KOPT-K1 (cell line): ENCODE measurements around the gene PLSCR3.

Experiments used
- H3K27ac ChIP-seq: fragments of 200-600 bp; sonication (generic); 2 replicates; pipeline ENCODE4 v1.5.1; 2016; ENCODE audit warnings: antibody characterized with exemption, mild to moderate bottlenecking, low read depth, low read length; ENCODE audit not compliant: poor library complexity, severe bottlenecking
- H3K36me3 ChIP-seq: fragments of 200-600 bp; sonication (generic); 2 replicates; pipeline ENCODE4 v1.5.1; 2017; ENCODE audit warnings: antibody characterized with exemption, mild to moderate bottlenecking, low read length, moderate library complexity; ENCODE audit not compliant: insufficient read depth
- H3K9me3 ChIP-seq: fragments of 200-600 bp; sonication (generic); 2 replicates; pipeline ENCODE4 v1.5.1; 2017; ENCODE audit warnings: antibody characterized with exemption, low read length, mild to moderate bottlenecking; ENCODE audit not compliant: insufficient read depth, poor library complexity, severe bottlenecking

PLSCR3 gene

DNA sequence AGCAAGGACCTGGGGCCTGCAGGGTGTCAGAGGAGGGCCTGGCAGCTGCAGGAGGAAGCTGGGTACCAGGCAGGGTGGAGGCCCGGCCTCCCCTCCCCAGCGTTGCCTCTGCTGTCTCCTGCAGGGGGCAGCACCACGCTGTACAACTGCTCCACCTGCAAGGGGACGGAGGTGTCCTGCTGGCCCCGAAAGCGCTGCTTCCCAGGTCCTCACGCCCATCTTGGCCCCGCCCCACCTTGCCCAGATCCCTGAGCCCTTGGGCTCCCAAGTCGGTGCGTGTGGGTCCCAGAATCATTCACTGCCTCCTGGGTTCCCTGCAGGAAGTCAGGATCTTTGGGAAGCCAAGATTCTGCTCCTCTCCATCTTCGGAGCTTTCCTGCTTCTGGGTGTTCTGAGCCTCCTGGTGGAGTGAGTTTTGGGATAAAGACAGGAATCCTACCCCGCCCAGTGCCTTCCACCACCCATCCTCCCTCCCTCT lies 38.2 kb downstream of the PLSCR3 start:
- peaks cover 28% of the 10 kb centered on the region for H3K36me3 ChIP-seq
- H3K9me3 ChIP-seq: no peaks in the 10 kb centered on the region
- H3K27ac ChIP-seq: no peak overlapping the region

DNA sequence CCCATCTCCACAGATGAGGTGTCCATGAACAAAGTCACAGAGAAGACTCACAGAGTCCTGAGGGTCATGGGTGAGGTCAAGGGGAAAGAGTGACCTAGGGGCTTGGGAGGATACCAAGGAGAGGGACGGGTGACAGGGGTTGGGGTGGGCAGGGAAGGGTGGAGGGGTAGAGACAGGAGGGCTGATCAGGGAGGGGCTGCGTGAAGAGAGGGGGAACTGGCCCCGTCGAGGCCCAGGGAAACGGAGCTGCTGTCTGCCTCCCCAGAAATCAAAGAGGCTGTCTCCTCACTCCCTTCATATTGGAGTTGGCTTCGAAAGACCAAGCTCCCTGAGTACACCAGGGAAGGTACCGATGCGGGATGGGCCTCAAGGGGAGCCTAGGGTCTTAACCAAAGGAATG lies 38.8 kb downstream of the PLSCR3 start:
- H3K9me3 ChIP-seq: no peaks in the 10 kb centered on the region
- H3K36me3 ChIP-seq: peaks cover 33% of the 10 kb centered on the region
- no peak overlapping the region for H3K27ac ChIP-seq

GRCh38 chr17:7355053-7355452 lies 39.3 kb downstream of the PLSCR3 start, which contains the start of gene TMEM95:
Gene TMEM95, plus strand, starts transcription at chr17:7355156. Its CDS starts 49 bp downstream, at chr17:7355205.
- H3K9me3 ChIP-seq: no peaks in the 10 kb centered on the region
- peaks cover 33% of the 10 kb centered on the region for H3K36me3 ChIP-seq
- no peak within 1 kb of the TSS for H3K27ac ChIP-seq

GRCh38 chr17:7354262-7354843 lies 40.0 kb downstream of the PLSCR3 start:
- Histone ChIP-seq H3K36me3 (peaks cover 40% of the 10 kb centered on the region), H3K27ac (no peak overlapping the region)

GRCh38 chr17:7352910-7353635 lies 41.3 kb downstream of the PLSCR3 start:
- Histone ChIP-seq H3K9me3 (no peaks in the 10 kb centered on the region), H3K36me3 (peaks cover 53% of the 10 kb centered on the region), H3K27ac (no peak overlapping the region)

More at GRCh38 chr17:7354262-7354843, 40.0 kb downstream of the PLSCR3 start:
- H3K9me3 ChIP-seq: no peaks in the 10 kb centered on the region

DNA sequence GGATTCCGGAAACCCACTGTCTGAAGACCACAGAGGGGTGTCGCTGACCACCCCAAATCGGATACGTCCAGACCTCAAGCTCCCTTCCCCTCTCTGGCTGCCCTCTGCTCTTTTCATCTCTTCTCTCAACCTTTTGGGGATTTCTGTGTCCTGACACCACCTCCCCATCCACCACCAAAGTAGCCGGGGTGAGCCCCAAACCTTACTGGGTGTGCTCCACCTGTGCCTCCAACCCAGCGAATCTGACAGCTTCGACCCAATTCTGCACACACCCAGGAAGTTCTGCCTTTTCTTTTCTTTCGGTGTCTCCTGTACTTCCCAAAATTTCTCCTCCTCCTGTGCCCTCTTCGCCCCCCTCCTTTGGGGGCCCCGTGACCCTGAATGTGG lies 41.8 kb downstream of the PLSCR3 start:
- Histone ChIP-seq H3K27ac (no peak overlapping the region), H3K9me3 (no peaks in the 10 kb centered on the region), H3K36me3 (peaks cover 59% of the 10 kb centered on the region)

- Histone ChIP-seq H3K27ac (no peak within 1 kb of the TSS), H3K9me3 (no peaks in the 10 kb centered on the region), H3K36me3 (peaks cover 65% of the 10 kb centered on the region)
Measured at GRCh38 chr17:7351665-7352502, 42.4 kb downstream of the PLSCR3 start, which contains the start of gene KCTD11. Gene KCTD11, plus strand, starts transcription at chr17:7352162.

DNA sequence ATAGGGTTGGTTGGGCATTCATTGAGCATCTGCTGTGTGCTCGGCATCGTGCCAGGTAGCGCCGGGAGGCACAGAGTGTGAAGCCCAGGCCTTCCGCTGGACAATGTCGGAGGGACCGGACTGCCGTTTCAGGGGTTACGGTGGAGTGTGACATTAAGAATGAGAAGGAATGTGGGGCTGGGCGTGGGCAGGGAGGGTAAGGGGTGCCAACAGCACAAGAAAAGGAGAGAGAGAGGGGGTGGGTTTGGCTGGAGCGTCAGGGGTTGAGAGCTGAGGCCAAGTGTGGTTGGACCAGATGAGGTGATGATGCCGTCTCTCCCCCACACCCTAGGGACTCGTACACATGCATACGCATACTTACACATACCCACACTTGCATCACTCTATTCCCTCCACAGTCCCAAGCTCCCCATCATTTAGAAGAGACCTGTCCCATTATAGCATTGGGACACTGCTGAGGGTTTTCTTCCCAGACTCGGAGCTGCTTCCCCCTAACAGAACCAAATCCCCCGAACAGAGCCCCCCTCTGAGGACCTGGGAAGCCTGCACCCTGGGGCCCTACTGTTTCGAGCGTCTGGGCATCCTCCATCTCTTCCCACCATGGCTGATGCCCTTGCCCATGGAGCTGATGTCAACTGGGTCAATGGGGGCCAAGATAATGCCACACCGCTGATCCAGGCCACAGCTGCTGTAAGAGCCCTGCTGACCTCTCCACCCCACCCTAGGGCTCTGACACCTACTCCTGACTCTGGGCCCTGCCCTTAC lies 45.7 kb downstream of the PLSCR3 start:
- Histone ChIP-seq H3K36me3 (peaks cover 93% of the 10 kb centered on the region), H3K9me3 (no peaks in the 10 kb centered on the region), H3K27ac (no peak overlapping the region)

GRCh38 chr17:7347630-7348477 lies 46.5 kb downstream of the PLSCR3 start:
- Histone ChIP-seq H3K9me3 (no peaks in the 10 kb centered on the region), H3K27ac (no peak overlapping the region), H3K36me3 (peaks cover 94% of the 10 kb centered on the region)

- Histone ChIP-seq H3K9me3 (no peaks in the 10 kb centered on the region), H3K27ac (no peak overlapping the region), H3K36me3 (peaks cover 94% of the 10 kb centered on the region)
Measured at GRCh38 chr17:7346761-7347614, 47.3 kb downstream of the PLSCR3 start.

- Histone ChIP-seq H3K27ac (no peak overlapping the region), H3K9me3 (no peaks in the 10 kb centered on the region), H3K36me3 (peaks cover 100% of the 10 kb centered on the region)
Measured at GRCh38 chr17:7343250-7343649, 51.1 kb downstream of the PLSCR3 start.

DNA sequence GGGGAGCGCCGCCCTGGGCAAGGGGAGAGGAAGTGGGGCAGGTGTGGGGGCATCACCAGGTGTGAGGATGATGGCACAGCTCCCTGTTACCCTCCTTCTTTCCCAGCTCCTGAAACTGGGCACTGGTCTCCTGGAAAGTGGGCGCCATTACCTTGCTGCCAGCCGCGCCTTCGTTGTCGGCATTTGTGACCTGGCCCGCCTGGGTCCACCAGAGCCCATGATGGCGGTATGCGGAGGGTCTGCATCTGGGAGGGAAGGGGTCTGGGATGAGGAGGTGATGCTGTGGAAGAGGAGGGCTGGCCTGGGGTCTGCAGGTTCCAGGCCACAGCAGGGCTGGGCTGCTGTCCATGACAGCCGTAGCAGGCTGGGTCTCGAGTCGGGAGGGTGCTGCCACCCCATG lies 52.5 kb downstream of the PLSCR3 start:
- Histone ChIP-seq H3K36me3 (peaks cover 93% of the 10 kb centered on the region), H3K27ac (no peak overlapping the region), H3K9me3 (no peaks in the 10 kb centered on the region)

GRCh38 chr17:7340179-7340578 lies 54.1 kb downstream of the PLSCR3 start:
- Histone ChIP-seq H3K36me3 (peaks cover 76% of the 10 kb centered on the region), H3K27ac (no peak overlapping the region), H3K9me3 (no peaks in the 10 kb centered on the region)
